ENCODE data around the gene RICTOR.

Gene RICTOR

GRCh38 chr5:38940230-38940858 lies 133.9 kb downstream of the RICTOR start:
- no peak overlapping the region for H3K4me3 ChIP-seq (ENCODE audit: low read depth, low read length, poor library complexity, severe bottlenecking)
- TF ChIP-seq, protein P1, sequence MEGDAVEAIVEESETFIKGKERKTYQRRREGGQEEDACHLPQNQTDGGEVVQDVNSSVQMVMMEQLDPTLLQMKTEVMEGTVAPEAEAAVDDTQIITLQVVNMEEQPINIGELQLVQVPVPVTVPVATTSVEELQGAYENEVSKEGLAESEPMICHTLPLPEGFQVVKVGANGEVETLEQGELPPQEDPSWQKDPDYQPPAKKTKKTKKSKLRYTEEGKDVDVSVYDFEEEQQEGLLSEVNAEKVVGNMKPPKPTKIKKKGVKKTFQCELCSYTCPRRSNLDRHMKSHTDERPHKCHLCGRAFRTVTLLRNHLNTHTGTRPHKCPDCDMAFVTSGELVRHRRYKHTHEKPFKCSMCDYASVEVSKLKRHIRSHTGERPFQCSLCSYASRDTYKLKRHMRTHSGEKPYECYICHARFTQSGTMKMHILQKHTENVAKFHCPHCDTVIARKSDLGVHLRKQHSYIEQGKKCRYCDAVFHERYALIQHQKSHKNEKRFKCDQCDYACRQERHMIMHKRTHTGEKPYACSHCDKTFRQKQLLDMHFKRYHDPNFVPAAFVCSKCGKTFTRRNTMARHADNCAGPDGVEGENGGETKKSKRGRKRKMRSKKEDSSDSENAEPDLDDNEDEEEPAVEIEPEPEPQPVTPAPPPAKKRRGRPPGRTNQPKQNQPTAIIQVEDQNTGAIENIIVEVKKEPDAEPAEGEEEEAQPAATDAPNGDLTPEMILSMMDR (IDR thresholded peaks at IDR 0.05; ENCODE audit: low read length): no peak
- TF ChIP-seq EZH2 (IDR thresholded peaks at IDR 0.05; ENCODE audit: borderline replicate concordance, low read length): no peak
- H2AFZ ChIP-seq (ENCODE audit: low read length): no peak overlapping the region
- no peak overlapping the region for H3K27ac ChIP-seq (ENCODE audit: low read depth, low read length, poor library complexity, severe bottlenecking)
- H3K27me3 ChIP-seq (ENCODE audit: insufficient read depth, low read length): no peaks in the 10 kb centered on the region
- H3K9me3 ChIP-seq (ENCODE audit: low read length): no peaks in the 10 kb centered on the region
- H3K79me2 ChIP-seq (ENCODE audit: insufficient read depth, low read length): no peaks in the 10 kb centered on the region
- no peaks in the 10 kb centered on the region for H4K20me1 ChIP-seq (ENCODE audit: insufficient read depth, low read length)
- H3K36me3 ChIP-seq (ENCODE audit: insufficient read depth, low read length): peaks cover 42% of the 10 kb centered on the region
- H3F3A ChIP-seq (ENCODE audit: insufficient read depth, low read length): no peaks in the 10 kb centered on the region
- no peak overlapping the region for H3K4me2 ChIP-seq (ENCODE audit: low read length)
- no peak overlapping the region for H3K9ac ChIP-seq (ENCODE audit: low read length)
- H3K9me2 ChIP-seq (ENCODE audit: low read depth, low read length): no peaks in the 10 kb centered on the region
- H3K4me1 ChIP-seq (ENCODE audit: insufficient read depth, low read length, severe bottlenecking): no peaks in the 10 kb centered on the region

DNA sequence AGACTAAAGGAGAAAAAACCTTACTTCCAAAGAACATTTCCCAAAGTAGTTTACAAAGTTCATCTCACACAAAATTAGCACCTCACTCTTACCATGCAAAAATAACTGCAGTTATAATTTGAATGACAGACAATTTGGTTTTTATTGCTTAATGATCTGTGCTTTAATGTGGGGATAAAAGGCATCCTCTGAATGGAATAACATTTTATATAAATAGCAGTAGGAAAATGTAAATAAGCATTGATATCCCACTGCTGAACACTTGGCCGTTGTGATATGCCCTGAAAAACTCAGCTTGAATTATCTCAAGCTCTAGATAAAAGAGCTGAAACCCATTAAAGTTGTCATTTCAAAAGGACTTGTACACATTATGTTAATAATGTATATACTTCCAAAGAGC lies 135.2 kb downstream of the RICTOR start:
- Histone ChIP-seq H3K9me2 (ENCODE audit: low read depth, low read length) (no peaks in the 10 kb centered on the region), H3F3A (ENCODE audit: insufficient read depth, low read length) (no peaks in the 10 kb centered on the region), H3K36me3 (ENCODE audit: insufficient read depth, low read length) (peaks cover 29% of the 10 kb centered on the region), H3K4me3 (ENCODE audit: low read depth, low read length, poor library complexity, severe bottlenecking) (no peak overlapping the region), H3K27me3 (ENCODE audit: insufficient read depth, low read length) (no peaks in the 10 kb centered on the region), H3K27ac (ENCODE audit: low read depth, low read length, poor library complexity, severe bottlenecking) (no peak overlapping the region), H3K4me2 (ENCODE audit: low read length) (no peak overlapping the region), H3K4me1 (ENCODE audit: insufficient read depth, low read length, severe bottlenecking) (no peaks in the 10 kb centered on the region), H3K9me3 (ENCODE audit: low read length) (no peaks in the 10 kb centered on the region), H3K9ac (ENCODE audit: low read length) (no peak overlapping the region), H2AFZ (ENCODE audit: low read length) (no peak overlapping the region), H4K20me1 (ENCODE audit: insufficient read depth, low read length) (no peaks in the 10 kb centered on the region), H3K79me2 (ENCODE audit: insufficient read depth, low read length) (no peaks in the 10 kb centered on the region)
- TF ChIP-seq, protein P1 (IDR thresholded peaks at IDR 0.05; ENCODE audit: low read length): no peak
- TF ChIP-seq EZH2 (IDR thresholded peaks at IDR 0.05; ENCODE audit: borderline replicate concordance, low read length): no peak

GRCh38 chr5:38938424-38938823 lies 135.8 kb downstream of the RICTOR start:
- no peak overlapping the region for H3K4me3 ChIP-seq (ENCODE audit: low read depth, low read length, poor library complexity, severe bottlenecking)
- TF ChIP-seq, protein P1 (IDR thresholded peaks at IDR 0.05; ENCODE audit: low read length): no peak
- H3K79me2 ChIP-seq (ENCODE audit: insufficient read depth, low read length): no peaks in the 10 kb centered on the region
- no peak overlapping the region for H3K27ac ChIP-seq (ENCODE audit: low read depth, low read length, poor library complexity, severe bottlenecking)
- no peaks in the 10 kb centered on the region for H3K9me2 ChIP-seq (ENCODE audit: low read depth, low read length)
- H4K20me1 ChIP-seq (ENCODE audit: insufficient read depth, low read length): no peaks in the 10 kb centered on the region
- H3K9ac ChIP-seq (ENCODE audit: low read length): no peak overlapping the region
- H2AFZ ChIP-seq (ENCODE audit: low read length): no peak overlapping the region
- no peaks in the 10 kb centered on the region for H3K4me1 ChIP-seq (ENCODE audit: insufficient read depth, low read length, severe bottlenecking)
- no peaks in the 10 kb centered on the region for H3K27me3 ChIP-seq (ENCODE audit: insufficient read depth, low read length)
- H3F3A ChIP-seq (ENCODE audit: insufficient read depth, low read length): no peaks in the 10 kb centered on the region
- no peak overlapping the region for H3K4me2 ChIP-seq (ENCODE audit: low read length)
- H3K36me3 ChIP-seq (ENCODE audit: insufficient read depth, low read length): peaks cover 29% of the 10 kb centered on the region
- H3K9me3 ChIP-seq (ENCODE audit: low read length): no peaks in the 10 kb centered on the region
